HCT116 (cell line): Measurements from ENCODE around the gene SPG7. TPM values are rescaled to one million over a fixed set of nuclear protein-coding genes. Genes with fewer than 3 reads are reported as not detected.
A peak's percentile ranks its signal among the peaks of the same experiment; 100 is the strongest.

Experiments
- ATAC-seq: fragments of 200-7000 bp; cut with Tn5 transposase; 2 replicates; pipeline ENCODE4 v1.9.1; 2020; ENCODE audit warnings: mild to moderate bottlenecking, moderate library complexity
- BruUV-seq: library from RNA; stranded (reverse); fragments of 400-500 nt; replicated peaks from 2 replicates; lab custom pipeline; 2021; lab: Mats Ljungman, UMichigan
- CTCF ChIA-PET: fragments of 300-600 bp; sonication (Branson Sonifier 250); formaldehyde crosslinking; loops from one replicate; lab custom pipeline; 2021; ENCODE audit warnings: antibody characterized with exemption; lab: Charles Lee
- POLR2A ChIA-PET: fragments of 300-600, 350-600 bp; sonication (Branson Sonifier 250); formaldehyde crosslinking; loops from one replicate; lab custom pipeline; 2021; ENCODE audit warnings: antibody characterized with exemption; lab: Charles Lee
- RAD21 ChIA-PET, 2 experiments: fragments of 300-600 bp; sonication (Branson Sonifier 250); formaldehyde crosslinking; loops; one replicate each; lab custom pipeline; 2023; ENCODE audit warnings: low total read pairs in 2 of 2; ENCODE audit not compliant: uncharacterized antibody in 2 of 2, unreplicated experiment in 2 of 2, low non-redundant PET in 1 of 2; lab: Charles Lee
- DNase-seq: peaks from one replicate; pipeline ENCODE4 v3.0.0-alpha.2; 2010; ENCODE audit warnings: low read depth, low spot score
- H2AFZ ChIP-seq: fragments of 200-600 bp; shearing (Covaris generic), sonication (generic); 2 replicates; pipeline ENCODE4 v1.6.1; 2017; ENCODE audit warnings: low read depth, mixed run types, mixed read lengths, antibody characterized with exemption, low read length; ENCODE audit not compliant: poor library complexity, severe bottlenecking
- H3K27ac ChIP-seq: 2 replicates; pipeline ENCODE4 v1.5.1; 2012; ENCODE audit warnings: low read depth, low read length
- H3K27me3 ChIP-seq: fragments of 200-600 bp; sonication (generic); 2 replicates; pipeline ENCODE4 v1.6.1; 2016; ENCODE audit warnings: mixed run types, low read length, mixed read lengths; ENCODE audit not compliant: insufficient read depth
- H3K36me3 ChIP-seq, 2 experiments: fragments of 200-500 bp in 1 of 2; fragments of 200-600 bp in 1 of 2; sonication (Bioruptor generic) in 1 of 2; sonication (generic) in 1 of 2; 2 replicates each; pipeline versions ENCODE4 v1.5.1 to v1.6.1; 2014 to 2016; ENCODE audit warnings: low read length in 2 of 2, inconsistent platforms in 1 of 2, mixed read lengths in 1 of 2, mixed run types in 1 of 2; ENCODE audit not compliant: insufficient read depth in 2 of 2, control insufficient read depth in 1 of 2
- H3K4me1 ChIP-seq, 2 experiments: fragments of 200-600 bp in 1 of 2; sonication (generic) in 1 of 2; 2 replicates each; pipeline versions ENCODE4 v1.5.1 to v1.6.1; 2012 to 2017; ENCODE audit warnings: low read length in 2 of 2, inconsistent platforms in 1 of 2, mild to moderate bottlenecking in 1 of 2, mixed read lengths in 1 of 2, mixed run types in 1 of 2, moderate library complexity in 1 of 2; ENCODE audit not compliant: insufficient read depth in 2 of 2, control insufficient read depth in 1 of 2
- H3K4me2 ChIP-seq: fragments of 200-600 bp; sonication (generic); 2 replicates; pipeline ENCODE4 v1.6.1; 2017; ENCODE audit warnings: mixed run types, low read length, mixed read lengths
- H3K4me3 ChIP-seq, 2 experiments: fragments of 200-600 bp in 1 of 2; sonication (generic) in 1 of 2; replicated peaks in 1 of 2; 2 replicates each; pipeline ENCODE4 v1.5.1; 2011 to 2016; ENCODE audit warnings: low read length in 2 of 2, control low read depth in 1 of 2, low read depth in 1 of 2, mild to moderate bottlenecking in 1 of 2, mixed read lengths in 1 of 2, mixed run types in 1 of 2
- H3K79me2 ChIP-seq: fragments of 200-600 bp; sonication (generic); 2 replicates; pipeline ENCODE4 v1.6.1; 2017; ENCODE audit warnings: mild to moderate bottlenecking, mixed run types, low read length, moderate library complexity, mixed read lengths; ENCODE audit not compliant: insufficient read depth
- H3K9ac ChIP-seq: fragments of 200-600 bp; sonication (generic); 2 replicates; pipeline ENCODE4 v1.6.1; 2016; ENCODE audit warnings: low read length, mixed read lengths
- H3K9me2 ChIP-seq: fragments of 200-600 bp; sonication (generic), shearing (Covaris generic); 2 replicates; pipeline ENCODE4 v1.6.1; 2017; ENCODE audit warnings: mixed run types, mild to moderate bottlenecking, moderate library complexity; ENCODE audit not compliant: insufficient read depth
- H3K9me3 ChIP-seq, 2 experiments: fragments of 200-500 bp in 1 of 2; fragments of 200-600 bp in 1 of 2; sonication (Bioruptor generic) in 1 of 2; sonication (generic) in 1 of 2; 2 replicates each; pipeline ENCODE4 v1.6.1; 2014 to 2017; ENCODE audit warnings: low read length in 2 of 2, mixed read lengths in 2 of 2, inconsistent platforms in 1 of 2, low read depth in 1 of 2, mild to moderate bottlenecking in 1 of 2, mixed run types in 1 of 2, moderate library complexity in 1 of 2; ENCODE audit not compliant: control insufficient read depth in 1 of 2, insufficient read depth in 1 of 2
- H4K20me1 ChIP-seq: fragments of 200-600 bp; sonication (generic), shearing (Covaris generic); 2 replicates; pipeline ENCODE4 v1.6.1; 2017; ENCODE audit warnings: mixed run types, mild to moderate bottlenecking, moderate library complexity; ENCODE audit not compliant: insufficient read depth
- CEBPB ChIP-seq: IDR thresholded peaks from 2 replicates; pipeline ENCODE4 v1.6.1; 2012; ENCODE audit warnings: low read depth
- EGR1 ChIP-seq: IDR thresholded peaks from 2 replicates; pipeline ENCODE4 v1.6.1; 2012; ENCODE audit warnings: low read depth
- ELF1 ChIP-seq: IDR thresholded peaks from 2 replicates; pipeline ENCODE4 v1.6.1; 2012; ENCODE audit warnings: low read depth, borderline replicate concordance
- EZH2 ChIP-seq: fragments of 200-600 bp; sonication (generic); IDR thresholded peaks from 2 replicates; pipeline ENCODE4 v1.6.1; 2017; ENCODE audit warnings: antibody characterized with exemption, mixed run types
- EZH2phosphoT487 ChIP-seq: fragments of 200-600 bp; IDR thresholded peaks from 2 replicates; pipeline ENCODE4 v1.6.1; 2018; ENCODE audit warnings: antibody characterized with exemption, borderline replicate concordance
- FOSL1 ChIP-seq: IDR thresholded peaks from 2 replicates; pipeline ENCODE4 v1.6.1; 2012; ENCODE audit warnings: low read depth
- JUND ChIP-seq: IDR thresholded peaks from 2 replicates; pipeline ENCODE4 v1.6.1; 2012
- MAX ChIP-seq: IDR thresholded peaks from 2 replicates; pipeline ENCODE4 v1.6.1; 2012
- POLR2A ChIP-seq: IDR thresholded peaks from 2 replicates; pipeline ENCODE4 v1.7.0; 2011; ENCODE audit warnings: borderline replicate concordance; ENCODE audit not compliant: insufficient read depth, insufficient read length; ENCODE audit errors: extremely low read depth
- POLR2AphosphoS5 ChIP-seq: IDR thresholded peaks from 2 replicates; pipeline ENCODE4 v1.6.1; 2011; ENCODE audit warnings: mild to moderate bottlenecking, low read depth, low read length, moderate library complexity
- SIN3A ChIP-seq: IDR thresholded peaks from 2 replicates; pipeline ENCODE4 v1.6.1; 2012; ENCODE audit warnings: low read depth
- SP1 ChIP-seq: IDR thresholded peaks from 2 replicates; pipeline ENCODE4 v1.6.1; 2012; ENCODE audit warnings: low read depth
- SRF ChIP-seq: IDR thresholded peaks from 2 replicates; pipeline ENCODE4 v1.6.1; 2012; ENCODE audit warnings: low read depth
- ZBTB33 ChIP-seq: IDR thresholded peaks from 2 replicates; pipeline ENCODE4 v1.6.1; 2011; ENCODE audit warnings: mild to moderate bottlenecking, low read length, moderate library complexity; ENCODE audit not compliant: insufficient replicate concordance; ENCODE audit errors: extremely low read depth
- ZFX ChIP-seq: fragments of 450-650 bp; IDR thresholded peaks from 2 replicates; pipeline ENCODE4 v1.6.1; 2017
- ZNF274 ChIP-seq: fragments of 200-500 bp; sonication (Bioruptor generic); IDR thresholded peaks from 2 replicates; pipeline ENCODE4 v1.6.1; 2014; ENCODE audit warnings: mild to moderate bottlenecking, low read depth, low read length, inconsistent platforms
- intact Hi-C: fragments of 100-400 bp; cut with micrococcal nuclease; formaldehyde crosslinking; loops from 2 replicates; pipeline ENCODE4 v1.10.0; 2022
- total RNA-seq: library from RNA; stranded (reverse); gene quantifications from one replicate; pipeline ENCODE4 v1.2.1, GENCODE V29; 2021; ENCODE audit not compliant: unreplicated experiment
- TF ChIP-seq, protein P1 (sequence below): IDR thresholded peaks from 2 replicates; pipeline ENCODE4 v1.6.1; 2012
- TF ChIP-seq, protein P2 (sequence below), 3 experiments: fragments of 200-600 bp in 1 of 3; sonication (generic) in 1 of 3; IDR thresholded peaks in 2 of 3; conservative IDR thresholded peaks in 1 of 3; 2 replicates each; pipeline ENCODE4 v1.5.1; 2012 to 2017; ENCODE audit warnings: low read depth in 2 of 3, low read length in 2 of 3, antibody characterized with exemption in 1 of 3, borderline replicate concordance in 1 of 3, control low read depth in 1 of 3, mild to moderate bottlenecking in 1 of 3, mixed read lengths in 1 of 3, mixed run types in 1 of 3, moderate library complexity in 1 of 3; ENCODE audit not compliant: insufficient read depth in 1 of 3

SPG7 gene
- total RNA-seq, 1 experiment from 2014 or later, result 116 TPM

DNA sequence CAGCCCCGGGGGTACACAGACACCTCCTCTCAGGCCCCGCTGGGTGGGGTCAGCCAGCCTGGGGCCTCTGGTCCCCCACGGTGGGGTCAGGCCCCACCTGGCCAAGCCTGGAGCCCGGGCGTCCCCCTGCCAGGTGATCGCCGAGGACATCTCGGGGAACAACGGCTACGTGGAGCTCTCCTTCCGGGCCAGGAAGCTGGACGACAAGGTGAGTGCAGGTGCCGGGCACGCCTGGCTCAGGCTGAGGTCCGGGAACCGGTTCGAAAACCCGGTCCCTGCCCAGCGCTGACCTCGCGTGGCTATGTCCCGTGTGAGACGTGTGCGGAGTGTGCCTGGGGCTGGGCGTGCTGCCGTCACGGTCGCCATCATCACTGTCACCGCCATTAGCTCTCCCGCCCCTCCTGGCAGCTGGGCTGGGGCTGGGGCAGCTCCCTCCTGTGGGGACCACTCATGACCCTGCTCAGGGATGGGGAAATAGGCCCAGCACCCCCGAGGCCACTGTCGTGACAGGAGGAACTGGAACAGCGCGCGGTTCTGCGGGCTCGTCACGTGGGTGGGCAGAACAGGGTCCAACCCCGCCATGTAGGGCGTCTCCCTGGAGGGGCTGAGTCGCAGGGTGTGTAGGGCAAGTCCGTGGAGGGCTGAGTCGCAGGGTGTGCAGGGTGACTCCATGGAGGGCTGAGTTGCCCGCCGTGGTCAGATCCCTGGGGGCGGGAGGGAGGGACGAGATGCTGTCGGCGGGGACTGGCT lies 75.9 kb downstream of the SPG7 start:
- no peak for ATAC-seq
- intact Hi-C loops, result no loop called here
- peak overlapping the region; percentile 5; the same call in 1 of the 2 replicates for H3K27ac ChIP-seq

More for the DNA sequence above, 75.9 kb downstream of the SPG7 start:
- ChIA-PET CTCF (interaction anchor here (1.3 kb wide), 1 partner anchor 58 kb away, joined by 3 read pairs; no protein-coding TSS in a partner anchor), POLR2A (no interaction called here), RAD21 (no interaction called here)
- TF ChIP-seq SIN3A (no peak), MAX (no peak), ELF1 (no peak), EZH2 (no peak), SRF (no peak), EGR1 (no peak), ZNF274 (no peak), SP1 (no peak), POLR2A (no peak), EZH2phosphoT487 (no peak), POLR2AphosphoS5 (no peak), JUND (no peak), CEBPB (no peak), ZFX (no peak), ZBTB33 (no peak), FOSL1 (no peak)
- TF ChIP-seq, protein P1, sequence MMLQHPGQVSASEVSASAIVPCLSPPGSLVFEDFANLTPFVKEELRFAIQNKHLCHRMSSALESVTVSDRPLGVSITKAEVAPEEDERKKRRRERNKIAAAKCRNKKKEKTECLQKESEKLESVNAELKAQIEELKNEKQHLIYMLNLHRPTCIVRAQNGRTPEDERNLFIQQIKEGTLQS, result no peak
- TF ChIP-seq, protein P2, sequence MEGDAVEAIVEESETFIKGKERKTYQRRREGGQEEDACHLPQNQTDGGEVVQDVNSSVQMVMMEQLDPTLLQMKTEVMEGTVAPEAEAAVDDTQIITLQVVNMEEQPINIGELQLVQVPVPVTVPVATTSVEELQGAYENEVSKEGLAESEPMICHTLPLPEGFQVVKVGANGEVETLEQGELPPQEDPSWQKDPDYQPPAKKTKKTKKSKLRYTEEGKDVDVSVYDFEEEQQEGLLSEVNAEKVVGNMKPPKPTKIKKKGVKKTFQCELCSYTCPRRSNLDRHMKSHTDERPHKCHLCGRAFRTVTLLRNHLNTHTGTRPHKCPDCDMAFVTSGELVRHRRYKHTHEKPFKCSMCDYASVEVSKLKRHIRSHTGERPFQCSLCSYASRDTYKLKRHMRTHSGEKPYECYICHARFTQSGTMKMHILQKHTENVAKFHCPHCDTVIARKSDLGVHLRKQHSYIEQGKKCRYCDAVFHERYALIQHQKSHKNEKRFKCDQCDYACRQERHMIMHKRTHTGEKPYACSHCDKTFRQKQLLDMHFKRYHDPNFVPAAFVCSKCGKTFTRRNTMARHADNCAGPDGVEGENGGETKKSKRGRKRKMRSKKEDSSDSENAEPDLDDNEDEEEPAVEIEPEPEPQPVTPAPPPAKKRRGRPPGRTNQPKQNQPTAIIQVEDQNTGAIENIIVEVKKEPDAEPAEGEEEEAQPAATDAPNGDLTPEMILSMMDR (IDR thresholded peaks at IDR 0.05 in 2 of 3, conservative IDR thresholded peaks at IDR 0.05 in 1 of 3; ENCODE audit: borderline replicate concordance in 1 of 3, insufficient read depth in 1 of 3, low read depth in 2 of 3, low read length in 2 of 3), result no peak
- Histone ChIP-seq H3K9ac (no peak overlapping the region), H4K20me1 (no peaks in the 10 kb centered on the region; the same call in 1 of the 2 replicates), H3K4me3 (no peak overlapping the region), H3K79me2 (peaks cover 34% of the 10 kb centered on the region), H3K9me2 (no peaks in the 10 kb centered on the region), H3K4me1 (peaks cover 13 to 38% of the 10 kb centered on the region in 2 experiments), H3K4me2 (no peak overlapping the region), H2AFZ (no peak overlapping the region), H3K36me3 (peaks cover 18 to 78% of the 10 kb centered on the region in 2 experiments), H3K9me3 (peaks cover 0 to 4% of the 10 kb centered on the region in 2 experiments; a peak in 1 of 4 replicates), H3K27me3 (no peaks in the 10 kb centered on the region)
- no TSS peak for BruUV-seq
- no peak for DNase-seq
